ENCODE measurements around the gene PCBD2. TPM values are rescaled to one million over a fixed set of nuclear protein-coding genes. Genes with fewer than 3 reads are reported as not detected.

PCBD2 gene
- total and polyA plus RNA-seq, 2 of the 8 experiments (the other 6 are each of a cell fraction or from before 2014, with no cell fraction given) = 4.8 to 10.3 TPM

DNA sequence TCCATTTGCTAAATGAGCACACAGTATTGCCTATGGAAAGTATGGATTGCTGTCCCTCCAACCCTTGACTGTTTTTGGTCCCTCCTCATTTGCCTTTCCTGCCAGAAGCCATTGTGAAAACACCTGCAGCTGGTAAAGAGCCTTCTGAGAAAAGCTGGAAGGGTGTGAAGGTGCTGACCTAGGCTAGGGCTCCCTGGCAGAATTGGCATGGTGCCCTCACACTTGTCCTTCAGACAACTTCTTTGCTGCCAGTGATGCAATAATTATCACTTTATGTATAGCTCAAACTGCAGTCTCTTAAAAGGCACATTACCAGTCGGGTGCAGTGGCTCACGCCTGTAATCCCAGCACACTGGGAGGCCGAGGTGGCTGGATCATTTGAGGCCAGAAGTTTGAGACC, 26.5 kb upstream of the PCBD2 start:
- FAIRE-seq (no peak), DNase-seq (ENCODE audit: low read depth in 1 of 2, low spot score in 2 of 2) (no peak)
- H2BK5ac ChIP-seq (ENCODE audit: low read depth, low read length) = no peak overlapping the region
- H3K56ac ChIP-seq (replicated peaks; ENCODE audit: insufficient read length, low read depth, low read length) = no peak overlapping the region
- ChIA-PET CTCF (ENCODE audit: partially characterized antibody) (interaction anchor here (0.8 to 1.4 kb wide), 4 partner anchors 9 to 39 kb away, joined by 3 to 5 read pairs (median 4); no protein-coding TSS in a partner anchor), POLR2A (ENCODE audit: partially characterized antibody) (interaction anchor here (0.5 to 1.2 kb wide), 2 partner anchors 26 to 515 kb away, joined by 3 read pairs; partner anchors contain the start of gene PCBD2)
- TF ChIP-seq SAP30 (IDR thresholded peaks at IDR 0.05; ENCODE audit: insufficient read depth, insufficient replicate concordance, low read length) = no peak
- no peak for TF ChIP-seq HDAC6 (IDR thresholded peaks at IDR 0.05; ENCODE audit: low read depth, low read length)
- TF ChIP-seq RAD21 (IDR thresholded peaks at IDR 0.05 in 1 of 2, conservative IDR thresholded peaks at IDR 0.05 in 1 of 2; ENCODE audit: low read depth in 2 of 2, low read length in 2 of 2) = no peak
- TF ChIP-seq SUZ12 (IDR thresholded peaks at IDR 0.05; ENCODE audit: low read length) = no peak
- H2BK120ac ChIP-seq (replicated peaks; ENCODE audit: low read depth, low read length) = no peak overlapping the region
- H2BK12ac ChIP-seq (ENCODE audit: low read depth, low read length) = no peak overlapping the region
- H2BK20ac ChIP-seq (ENCODE audit: low read length) = no peak overlapping the region
- H3K23ac ChIP-seq (ENCODE audit: insufficient read length) = no peak overlapping the region
- H3K79me1 ChIP-seq (ENCODE audit: low read depth, low read length) = 0 out of 2 replicates have a peak, but pooled peaks cover 3% of the 10 kb centered on the region
- no peak overlapping the region for H2BK15ac ChIP-seq (ENCODE audit: low read length)
- H3K9ac ChIP-seq (replicated peaks in 1 of 4; ENCODE audit: extremely low read depth in 1 of 4, low read depth in 3 of 4, low read length in 3 of 4) = no peak overlapping the region
- H3K36me3 ChIP-seq (ENCODE audit: control insufficient read depth in 2 of 4, insufficient read depth in 4 of 4, low read length in 3 of 4) = no peaks in the 10 kb centered on the region
- no peak overlapping the region for H3K4me3 ChIP-seq (ENCODE audit: extremely low read depth in 1 of 4, insufficient read depth in 2 of 4, low read depth in 3 of 4, low read length in 4 of 4)
- H3K23me2 ChIP-seq (ENCODE audit: low read depth, low read length) = peaks cover 9% of the 10 kb centered on the region
- H3K4me2 ChIP-seq (ENCODE audit: insufficient read depth in 1 of 2, low read depth in 2 of 2, low read length in 2 of 2) = no peak overlapping the region
- no peaks in the 10 kb centered on the region; a peak in 2 of 4 replicates for H3K79me2 ChIP-seq (ENCODE audit: control insufficient read depth in 1 of 2, insufficient read depth in 2 of 2, low read length in 2 of 2)
- no peak overlapping the region for H4K8ac ChIP-seq (ENCODE audit: extremely low read depth, insufficient read depth, low read length)
- no peaks in the 10 kb centered on the region for H4K20me1 ChIP-seq (replicated peaks in 1 of 2; ENCODE audit: control insufficient read depth in 1 of 2, insufficient read depth in 2 of 2, low read length in 2 of 2)
- no peak overlapping the region for H3K14ac ChIP-seq (ENCODE audit: insufficient read length)
- no peak overlapping the region for H3K27ac ChIP-seq (ENCODE audit: low read depth, low read length)
- H4K5ac ChIP-seq (ENCODE audit: insufficient read length, low read depth, low read length) = no peak overlapping the region
- H2AFZ ChIP-seq (ENCODE audit: low read length) = no peak overlapping the region
- no peak overlapping the region for H3K18ac ChIP-seq (ENCODE audit: extremely low read depth, low read length)
- 94% methylated on average over 3 of the region's 3 CpGs; no CpG with 5 or more reads in 1 of the 2 experiments for WGBS, 2 experiments (ENCODE audit: extremely low coverage in 1 of 2, insufficient coverage in 1 of 2, insufficient read length in 1 of 2, insufficient replicate concordance in 2 of 2, low coverage in 1 of 2, low lambda C conversion rate in 2 of 2, missing lambda C conversion rate in 1 of 2)
- H3K27me3 ChIP-seq (replicated peaks in 1 of 4; ENCODE audit: control insufficient read depth in 3 of 4, extremely low read depth in 1 of 4, insufficient read depth in 3 of 4, low read length in 3 of 4) = no peaks in the 10 kb centered on the region
- peaks cover 0 to 12% (median 8%) of the 10 kb centered on the region in 4 experiments; a peak in 6 of 7 replicates for H3K4me1 ChIP-seq (replicated peaks in 1 of 4; ENCODE audit: control insufficient read depth in 3 of 4, insufficient read depth in 4 of 4, low read length in 3 of 4)
- H4K91ac ChIP-seq (replicated peaks; ENCODE audit: insufficient read length, low read length) = no peak overlapping the region
- no peak overlapping the region for H3K4ac ChIP-seq (replicated peaks; ENCODE audit: insufficient read length, low read depth, low read length)
- no peaks in the 10 kb centered on the region for H3K9me3 ChIP-seq (ENCODE audit: insufficient read depth in 2 of 2, low read depth in 1 of 2, low read length in 1 of 2)
- H2AK5ac ChIP-seq (ENCODE audit: low read depth, low read length) = no peak overlapping the region
